ENCODE measurements around the gene NAV2.

NAV2 gene

GRCh38 chr11:20032127-20032526 is 319.5 kb downstream of the NAV2 start:
- no peak overlapping the region for H3K4me3 ChIP-seq (ENCODE audit: low read length)
- H3K27me3 ChIP-seq (replicated peaks; ENCODE audit: insufficient read depth, low read length): no peaks in the 10 kb centered on the region
- H3K9me3 ChIP-seq (replicated peaks; ENCODE audit: insufficient read depth, low read length): no peaks in the 10 kb centered on the region
- no peaks in the 10 kb centered on the region for H3K36me3 ChIP-seq (replicated peaks; ENCODE audit: insufficient read depth, low read length)
- H4K20me1 ChIP-seq (ENCODE audit: insufficient read depth, low read length): no peaks in the 10 kb centered on the region
- H3K9me2 ChIP-seq (replicated peaks; ENCODE audit: insufficient read depth, low read length): no peaks in the 10 kb centered on the region
- H2AFZ ChIP-seq (ENCODE audit: low read length): no peak overlapping the region
- no peak for DNase-seq
- H3K27ac ChIP-seq (ENCODE audit: low read length): no peak overlapping the region
- no peak overlapping the region for H3K4me2 ChIP-seq (ENCODE audit: low read depth, low read length)
- H3K79me2 ChIP-seq (ENCODE audit: low read length): no peaks in the 10 kb centered on the region
- H3F3A ChIP-seq (ENCODE audit: insufficient read depth, low read length): no peaks in the 10 kb centered on the region
- TF ChIP-seq CTCF (IDR thresholded peaks at IDR 0.05; ENCODE audit: low read length): no peak
- no peak for TF ChIP-seq EZH2 (optimal IDR thresholded peaks at IDR 0.05; ENCODE audit: low read depth, low read length)
- no peak for TF ChIP-seq EZH2phosphoT487 (IDR thresholded peaks at IDR 0.05; ENCODE audit: low read length)
- no peak overlapping the region for H3K9ac ChIP-seq (ENCODE audit: low read length)
- no peaks in the 10 kb centered on the region for H3K4me1 ChIP-seq (ENCODE audit: low read length)

GRCh38 chr11:20032577-20033260 is 320.1 kb downstream of the NAV2 start:
- DNase-seq: no peak
- Histone ChIP-seq H4K20me1 (ENCODE audit: insufficient read depth, low read length) (no peaks in the 10 kb centered on the region), H3K27ac (ENCODE audit: low read length) (no peak overlapping the region), H3K4me3 (ENCODE audit: low read length) (no peak overlapping the region), H2AFZ (ENCODE audit: low read length) (no peak overlapping the region), H3K4me1 (ENCODE audit: low read length) (no peaks in the 10 kb centered on the region), H3K79me2 (ENCODE audit: low read length) (no peaks in the 10 kb centered on the region), H3F3A (ENCODE audit: insufficient read depth, low read length) (no peaks in the 10 kb centered on the region), H3K9ac (ENCODE audit: low read length) (no peak overlapping the region), H3K27me3 (replicated peaks; ENCODE audit: insufficient read depth, low read length) (no peaks in the 10 kb centered on the region), H3K9me3 (replicated peaks; ENCODE audit: insufficient read depth, low read length) (no peaks in the 10 kb centered on the region), H3K9me2 (replicated peaks; ENCODE audit: insufficient read depth, low read length) (no peaks in the 10 kb centered on the region), H3K36me3 (replicated peaks; ENCODE audit: insufficient read depth, low read length) (no peaks in the 10 kb centered on the region), H3K4me2 (ENCODE audit: low read depth, low read length) (no peak overlapping the region)
- TF ChIP-seq EZH2 (optimal IDR thresholded peaks at IDR 0.05; ENCODE audit: low read depth, low read length) (no peak), EZH2phosphoT487 (IDR thresholded peaks at IDR 0.05; ENCODE audit: low read length) (no peak)

GRCh38 chr11:20033806-20034205 is 321.2 kb downstream of the NAV2 start:
- no peak for TF ChIP-seq EZH2 (optimal IDR thresholded peaks at IDR 0.05; ENCODE audit: low read depth, low read length)
- no peak for TF ChIP-seq CTCF (IDR thresholded peaks at IDR 0.05; ENCODE audit: low read length)
- TF ChIP-seq EZH2phosphoT487 (IDR thresholded peaks at IDR 0.05; ENCODE audit: low read length): no peak
- no peak for DNase-seq
- H3K4me2 ChIP-seq (ENCODE audit: low read depth, low read length): no peak overlapping the region
- H3K27ac ChIP-seq (ENCODE audit: low read length): no peak overlapping the region
- no peak overlapping the region for H3K4me3 ChIP-seq (ENCODE audit: low read length)
- H3K36me3 ChIP-seq (replicated peaks; ENCODE audit: insufficient read depth, low read length): no peaks in the 10 kb centered on the region
- no peak overlapping the region for H3K9ac ChIP-seq (ENCODE audit: low read length)
- no peaks in the 10 kb centered on the region for H3F3A ChIP-seq (ENCODE audit: insufficient read depth, low read length)
- H3K4me1 ChIP-seq (ENCODE audit: low read length): no peaks in the 10 kb centered on the region
- no peak overlapping the region for H2AFZ ChIP-seq (ENCODE audit: low read length)
- H4K20me1 ChIP-seq (ENCODE audit: insufficient read depth, low read length): no peaks in the 10 kb centered on the region
- H3K9me2 ChIP-seq (replicated peaks; ENCODE audit: insufficient read depth, low read length): no peaks in the 10 kb centered on the region
- no peaks in the 10 kb centered on the region for H3K9me3 ChIP-seq (replicated peaks; ENCODE audit: insufficient read depth, low read length)
- no peaks in the 10 kb centered on the region for H3K79me2 ChIP-seq (ENCODE audit: low read length)
- no peaks in the 10 kb centered on the region for H3K27me3 ChIP-seq (replicated peaks; ENCODE audit: insufficient read depth, low read length)

GRCh38 chr11:20034941-20035340 is 322.3 kb downstream of the NAV2 start:
- DNase-seq: no peak
- Histone ChIP-seq H4K20me1 (ENCODE audit: insufficient read depth, low read length) (no peaks in the 10 kb centered on the region), H3K36me3 (replicated peaks; ENCODE audit: insufficient read depth, low read length) (no peaks in the 10 kb centered on the region), H3K27me3 (replicated peaks; ENCODE audit: insufficient read depth, low read length) (no peaks in the 10 kb centered on the region), H3K79me2 (ENCODE audit: low read length) (no peaks in the 10 kb centered on the region), H3K9ac (ENCODE audit: low read length) (no peak overlapping the region), H2AFZ (ENCODE audit: low read length) (no peak overlapping the region), H3K9me3 (replicated peaks; ENCODE audit: insufficient read depth, low read length) (no peaks in the 10 kb centered on the region), H3K4me3 (ENCODE audit: low read length) (no peak overlapping the region), H3F3A (ENCODE audit: insufficient read depth, low read length) (no peaks in the 10 kb centered on the region), H3K4me1 (ENCODE audit: low read length) (no peaks in the 10 kb centered on the region), H3K4me2 (ENCODE audit: low read depth, low read length) (no peak overlapping the region), H3K27ac (ENCODE audit: low read length) (no peak overlapping the region), H3K9me2 (replicated peaks; ENCODE audit: insufficient read depth, low read length) (no peaks in the 10 kb centered on the region)
- TF ChIP-seq EZH2 (optimal IDR thresholded peaks at IDR 0.05; ENCODE audit: low read depth, low read length): no peak
- TF ChIP-seq CTCF (IDR thresholded peaks at IDR 0.05; ENCODE audit: low read length): no peak
- TF ChIP-seq EZH2phosphoT487 (IDR thresholded peaks at IDR 0.05; ENCODE audit: low read length): no peak
